Activated CD4-positive, alpha-beta T cell treated with anti-CD3 and anti-CD28 coated beads, Interleukin-2, amount 10 ng/mL, durations not matched to agents 7 days and 5 days (primary cell): Measurements from ENCODE around the gene CLEC5A. TPM values are rescaled to one million over a fixed set of nuclear protein-coding genes. Genes with fewer than 3 reads are reported as not detected.
"Not testable (repeated sequence)": the region's sequence is repeated elsewhere in the genome, so short reads cannot be mapped to it uniquely, and the experiment has no call there.

Source experiments
- CTCF ChIA-PET: fragments of 350-600 bp; sonication (Branson Sonifier 250); formaldehyde crosslinking; loops from one replicate; lab custom pipeline; 2021; ENCODE audit warnings: antibody characterized with exemption; lab: Charles Lee
- POLR2A ChIA-PET: fragments of 350-600 bp; sonication (Branson Sonifier 250); formaldehyde crosslinking; loops from one replicate; lab custom pipeline; 2021; ENCODE audit warnings: antibody characterized with exemption; lab: Charles Lee
- DNase-seq: peaks from one replicate; pipeline ENCODE4 v3.0.0-alpha.2; 2020
- H3K27ac Mint-ChIP-seq: one replicate; pipeline ENCODE4 v1.8.0; 2021; ENCODE audit warnings: mild to moderate bottlenecking, moderate library complexity, mixed read lengths
- H3K27me3 Mint-ChIP-seq: one replicate; pipeline ENCODE4 v1.8.0; 2021; ENCODE audit warnings: mixed read lengths
- H3K36me3 Mint-ChIP-seq: one replicate; pipeline ENCODE4 v1.8.0; 2021; ENCODE audit warnings: low read depth, mixed read lengths
- H3K4me1 Mint-ChIP-seq: one replicate; pipeline ENCODE4 v1.8.0; 2021; ENCODE audit warnings: mixed read lengths
- H3K4me3 Mint-ChIP-seq: one replicate; pipeline ENCODE4 v1.8.0; 2021; ENCODE audit warnings: mild to moderate bottlenecking, moderate library complexity, mixed read lengths
- H3K9me3 Mint-ChIP-seq: one replicate; pipeline ENCODE4 v1.8.0; 2021; ENCODE audit warnings: mixed read lengths
- total RNA-seq, 2 experiments: library from RNA; stranded (reverse); gene quantifications; one replicate each; pipeline ENCODE4 v1.2.3, GENCODE V29; 2021

The CLEC5A gene
- total RNA-seq, 2 experiments from 2014 or later, result not detected

DNA sequence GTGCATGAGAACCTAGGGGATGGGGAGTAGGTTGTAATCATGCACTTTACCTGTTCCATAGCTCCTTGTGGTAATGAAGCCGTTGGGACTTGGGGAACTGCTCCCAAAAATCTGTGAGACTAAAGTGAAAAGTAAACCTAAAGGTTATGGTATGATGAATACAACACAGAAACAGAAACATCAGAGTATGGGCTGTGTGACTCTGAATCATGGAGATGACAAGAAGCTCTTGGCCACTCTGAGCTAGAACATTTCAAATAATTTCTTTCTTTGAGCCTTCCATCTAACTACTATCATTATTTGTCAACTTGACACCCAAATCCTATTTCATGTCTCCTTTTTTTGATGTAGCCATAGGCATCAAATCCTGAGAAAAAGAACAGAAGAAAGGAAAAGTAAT lies 2.9 kb downstream of the CLEC5A start:
- H3K27me3 Mint-ChIP-seq, result peaks cover 4% of the 10 kb centered on the region
- DNase-seq, result no peak
- ChIA-PET CTCF (no interaction called here), POLR2A (no interaction called here)
- no peaks in the 10 kb centered on the region for H3K36me3 Mint-ChIP-seq
- H3K27ac Mint-ChIP-seq, result no peak overlapping the region
- peaks cover 14% of the 10 kb centered on the region for H3K9me3 Mint-ChIP-seq
- H3K4me3 Mint-ChIP-seq, result no peak overlapping the region
- no peaks in the 10 kb centered on the region for H3K4me1 Mint-ChIP-seq

DNA sequence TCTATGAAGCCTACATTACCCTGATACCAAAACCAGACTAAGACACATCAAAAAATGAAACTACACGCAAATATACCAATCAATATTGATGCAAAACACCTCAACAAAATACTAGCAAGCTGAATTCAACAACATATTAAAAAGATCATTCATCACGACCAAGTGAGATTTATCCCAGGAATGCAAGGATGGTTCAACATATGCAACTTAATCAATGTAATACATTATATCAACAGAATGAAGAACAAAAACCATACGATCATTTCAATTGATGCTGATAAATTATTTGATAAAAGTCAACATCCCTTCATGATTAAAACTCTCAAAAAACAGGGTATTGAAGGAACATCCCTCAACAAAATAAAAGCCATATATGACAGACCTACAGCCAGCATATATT lies 5.7 kb downstream of the CLEC5A start:
- ChIA-PET POLR2A (no interaction called here), CTCF (no interaction called here)
- DNase-seq, result no peak
- H3K9me3 Mint-ChIP-seq, result peaks cover 14% of the 10 kb centered on the region
- no peak overlapping the region for H3K4me3 Mint-ChIP-seq
- H3K36me3 Mint-ChIP-seq, result no peaks in the 10 kb centered on the region
- H3K27me3 Mint-ChIP-seq, result peaks cover 4% of the 10 kb centered on the region
- no peak overlapping the region for H3K27ac Mint-ChIP-seq
- no peaks in the 10 kb centered on the region for H3K4me1 Mint-ChIP-seq

DNA sequence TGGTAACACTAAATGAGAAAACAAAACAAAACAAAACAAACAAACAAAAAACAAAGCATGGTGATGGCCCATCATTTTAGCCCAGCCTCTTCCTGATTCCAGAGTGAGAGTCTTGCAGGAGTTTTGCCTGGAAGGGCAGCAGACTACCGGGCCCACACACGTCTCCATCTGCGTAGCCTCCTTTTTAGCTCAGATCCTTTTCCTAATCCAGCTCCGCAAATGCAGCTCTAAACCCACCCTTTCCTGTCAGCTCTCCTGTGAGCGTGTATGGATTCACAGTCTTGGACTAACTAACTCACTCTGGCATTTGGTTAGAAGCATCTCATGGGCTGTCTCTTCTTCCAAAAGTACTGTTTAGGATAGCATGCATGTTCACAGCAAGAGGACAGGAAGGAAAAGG lies 16.6 kb downstream of the CLEC5A start:
- Mint-ChIP-seq H3K27ac (no peak overlapping the region), H3K9me3 (peaks cover 3% of the 10 kb centered on the region), H3K4me1 (no peaks in the 10 kb centered on the region), H3K27me3 (no peaks in the 10 kb centered on the region), H3K4me3 (no peak overlapping the region), H3K36me3 (no peaks in the 10 kb centered on the region)
- POLR2A ChIA-PET, result interaction anchor here (0.7 kb wide), 1 partner anchor 12 kb away, joined by 3 read pairs; no protein-coding TSS in a partner anchor
- CTCF ChIA-PET, result no interaction called here
- DNase-seq, result no peak

DNA sequence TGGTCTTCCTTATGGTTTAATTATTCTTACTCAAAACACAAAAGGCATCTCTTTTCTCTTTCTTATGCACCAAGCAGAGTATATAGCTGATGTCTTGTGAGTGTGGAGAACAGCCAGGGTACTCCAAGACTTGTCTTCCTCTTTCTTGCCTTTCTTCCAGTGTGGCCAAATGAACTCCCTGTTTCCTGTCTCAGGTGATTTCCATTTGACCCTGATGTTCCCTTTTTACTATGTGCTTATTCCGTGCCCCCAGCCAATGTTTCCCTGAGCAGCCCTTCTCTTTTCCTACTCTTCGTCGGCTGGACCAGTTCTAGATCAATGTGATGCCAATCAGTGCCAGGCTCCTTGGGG lies 18.0 kb downstream of the CLEC5A start:
- H3K27me3 Mint-ChIP-seq, result no peaks in the 10 kb centered on the region
- H3K27ac Mint-ChIP-seq, result no peak overlapping the region
- H3K36me3 Mint-ChIP-seq, result no peaks in the 10 kb centered on the region
- ChIA-PET CTCF (no interaction called here), POLR2A (no interaction called here)
- H3K9me3 Mint-ChIP-seq, result peaks cover 3% of the 10 kb centered on the region
- no peak overlapping the region for H3K4me3 Mint-ChIP-seq
- no peaks in the 10 kb centered on the region for H3K4me1 Mint-ChIP-seq
- DNase-seq, result no peak

DNA sequence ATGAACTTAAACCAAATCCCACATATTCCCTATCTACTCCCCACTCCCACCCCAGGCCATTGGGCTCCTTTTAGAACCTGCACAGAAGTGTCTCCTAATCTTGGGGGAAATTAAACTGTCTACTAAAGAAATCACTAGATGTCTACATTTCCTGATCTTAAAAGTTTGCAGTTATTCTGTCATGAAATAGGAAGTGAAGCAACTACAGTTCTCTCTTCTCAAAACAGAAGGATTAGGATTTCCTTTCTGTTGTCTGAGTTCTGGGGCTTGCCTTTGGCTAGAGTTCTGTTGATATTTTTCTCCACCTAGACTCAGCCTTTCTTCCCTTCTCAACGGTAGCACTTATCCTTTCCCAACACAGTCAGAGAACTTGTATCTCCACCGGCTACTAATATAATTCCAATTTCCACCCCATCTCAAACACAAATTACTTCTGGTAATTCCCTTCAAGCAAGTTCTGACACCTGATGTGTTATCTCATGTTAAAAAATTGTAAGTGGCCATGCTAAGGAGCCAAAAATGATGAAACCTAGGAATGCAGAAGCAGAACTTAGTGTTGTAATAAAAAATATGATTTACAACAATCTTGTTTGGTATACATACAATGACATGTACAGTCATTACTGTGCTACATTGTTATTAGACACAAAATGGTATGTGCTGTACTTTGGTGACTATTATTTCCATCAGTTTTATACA lies 18.5 kb downstream of the CLEC5A start:
- Mint-ChIP-seq H3K4me1 (no peaks in the 10 kb centered on the region), H3K36me3 (no peaks in the 10 kb centered on the region), H3K9me3 (peaks cover 3% of the 10 kb centered on the region), H3K27ac (no peak overlapping the region), H3K4me3 (no peak overlapping the region), H3K27me3 (no peaks in the 10 kb centered on the region)
- ChIA-PET POLR2A (no interaction called here), CTCF (no interaction called here)
- DNase-seq, result no peak

DNA sequence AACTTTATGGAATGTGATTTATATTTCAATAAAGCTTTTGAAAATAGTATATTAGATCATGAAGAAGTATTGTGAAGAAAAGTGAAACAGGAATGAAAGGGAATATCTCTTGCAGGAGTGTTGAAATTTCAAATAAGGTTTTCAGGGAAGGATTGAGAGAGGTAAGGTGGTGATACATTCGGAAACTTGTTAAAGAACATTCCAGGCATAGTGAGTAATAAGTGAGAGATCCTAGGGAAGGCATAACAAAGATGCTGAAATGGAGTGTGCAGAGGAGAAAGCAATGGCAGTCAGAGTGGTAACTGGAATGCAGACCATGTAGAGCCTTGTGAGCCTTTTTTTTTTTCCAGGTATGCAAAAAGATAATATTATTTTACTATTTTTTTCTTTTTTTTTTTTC lies 26.5 kb downstream of the CLEC5A start:
- CTCF ChIA-PET, result no interaction called here

DNA sequence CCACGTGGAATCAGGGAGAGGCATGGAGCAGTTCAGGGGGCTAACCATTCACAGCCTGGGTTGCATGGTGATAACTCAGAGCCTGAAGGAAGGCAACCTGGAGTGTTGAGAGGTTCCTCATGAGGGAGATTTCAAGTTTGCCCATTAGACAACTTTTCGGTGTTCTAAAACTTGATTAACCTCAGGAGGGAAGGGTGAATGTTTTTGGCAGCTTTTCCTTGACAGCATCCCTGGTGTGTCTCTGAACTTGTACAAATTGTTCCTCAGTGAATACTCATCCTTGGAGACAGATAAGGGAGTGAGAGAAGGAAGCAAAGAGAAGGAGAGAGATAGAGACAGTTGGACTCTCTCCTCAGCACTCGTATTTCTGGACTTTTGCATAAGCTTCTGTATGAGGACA lies 30.7 kb downstream of the CLEC5A start, which contains the start of gene OR9A4:
TSS of gene OR9A4 (plus strand) at position 301 of the 400 bp plus-strand sequence. CDS start 2,477 bp downstream, outside the sequence.
- DNase-seq, result no peak
- CTCF ChIA-PET, result no interaction called here
- H3K36me3 Mint-ChIP-seq, result no peaks in the 10 kb centered on the region
- H3K27ac Mint-ChIP-seq, result no peak within 1 kb of the TSS
- no peaks in the 10 kb centered on the region for H3K4me1 Mint-ChIP-seq
- H3K27me3 Mint-ChIP-seq, result no peaks in the 10 kb centered on the region
- POLR2A ChIA-PET, result no interaction called here
- no peak within 1 kb of the TSS for H3K4me3 Mint-ChIP-seq
- no peaks in the 10 kb centered on the region for H3K9me3 Mint-ChIP-seq

More for the DNA sequence above, 26.5 kb downstream of the CLEC5A start:
- no peak for DNase-seq
- POLR2A ChIA-PET, result no interaction called here
- Mint-ChIP-seq H3K27ac (no peak overlapping the region), H3K4me1 (no peaks in the 10 kb centered on the region), H3K36me3 (no peaks in the 10 kb centered on the region), H3K4me3 (no peak overlapping the region), H3K9me3 (no peaks in the 10 kb centered on the region), H3K27me3 (no peaks in the 10 kb centered on the region)

DNA sequence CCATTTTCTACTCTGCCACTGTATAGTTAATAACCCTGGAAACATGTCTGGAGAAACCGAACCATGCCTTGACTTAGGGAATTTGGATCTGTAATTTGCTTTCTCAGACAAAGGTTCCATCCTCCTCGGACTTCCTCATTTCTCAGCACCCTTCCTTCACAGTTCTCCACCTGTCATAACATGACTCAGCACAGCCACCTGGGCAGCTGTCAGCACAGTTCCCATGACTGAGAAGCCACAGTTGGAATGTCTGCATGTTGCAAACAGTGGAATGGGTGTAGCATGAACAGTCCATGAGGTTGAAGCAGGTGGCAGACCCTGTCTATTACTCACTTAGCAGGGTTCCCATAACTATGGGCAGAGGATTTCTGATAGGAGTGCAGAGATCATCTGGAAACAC lies 31.2 kb downstream of the CLEC5A start:
- Mint-ChIP-seq H3K4me3 (no peak overlapping the region), H3K27me3 (no peaks in the 10 kb centered on the region), H3K9me3 (no peaks in the 10 kb centered on the region), H3K27ac (no peak overlapping the region), H3K36me3 (no peaks in the 10 kb centered on the region), H3K4me1 (no peaks in the 10 kb centered on the region)
- ChIA-PET POLR2A (no interaction called here), CTCF (no interaction called here)
- DNase-seq, result no peak

DNA sequence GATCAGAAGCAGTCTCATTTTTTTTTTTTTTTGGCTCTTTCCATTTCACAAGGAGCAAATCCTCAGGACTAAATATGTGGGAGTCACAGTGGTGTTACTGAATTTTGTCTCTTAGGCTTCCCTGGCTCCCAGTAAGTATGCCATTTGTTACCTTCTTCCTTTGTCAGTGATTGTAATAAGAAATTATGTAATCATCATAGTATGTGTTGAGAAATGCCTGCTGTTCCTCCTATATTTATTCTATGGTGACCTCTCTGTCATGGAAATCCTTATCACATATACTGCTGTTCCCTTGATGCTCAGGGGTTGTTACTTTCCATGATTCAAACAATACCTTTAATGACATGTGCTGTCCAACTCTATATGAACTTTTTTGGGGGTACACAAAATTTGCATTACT lies 35.4 kb downstream of the CLEC5A start:
- Mint-ChIP-seq H3K4me3 (no peak overlapping the region), H3K4me1 (no peaks in the 10 kb centered on the region), H3K36me3 (no peaks in the 10 kb centered on the region), H3K9me3 (no peaks in the 10 kb centered on the region), H3K27me3 (peaks cover 4% of the 10 kb centered on the region), H3K27ac (no peak overlapping the region)
- CTCF ChIA-PET, result no interaction called here
- POLR2A ChIA-PET, result no interaction called here
- no peak for DNase-seq

DNA sequence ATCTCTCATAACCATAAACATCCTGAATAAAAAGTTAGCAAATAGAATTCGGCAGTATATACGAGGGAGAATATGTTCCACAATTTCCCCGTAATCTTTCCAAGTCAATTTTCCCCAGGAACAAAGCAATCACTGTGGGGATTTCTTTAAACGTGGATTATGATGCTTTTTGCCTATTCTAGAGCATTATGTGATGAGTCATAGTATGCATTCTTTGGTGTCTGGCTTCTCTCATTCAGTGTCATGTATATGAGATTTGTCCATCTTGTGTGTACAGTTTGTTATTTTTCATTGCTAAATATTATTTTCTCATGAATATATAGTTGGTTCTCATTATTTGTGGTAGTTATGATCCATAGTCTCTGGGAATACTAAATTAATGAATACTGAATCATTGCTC lies 40.5 kb downstream of the CLEC5A start:
- ChIA-PET POLR2A (no interaction called here), CTCF (no interaction called here)
- no peaks in the 10 kb centered on the region for H3K9me3 Mint-ChIP-seq
- no peak for DNase-seq
- H3K27me3 Mint-ChIP-seq, result peaks cover 6% of the 10 kb centered on the region
- H3K27ac Mint-ChIP-seq, result no peak overlapping the region
- H3K4me3 Mint-ChIP-seq, result no peak overlapping the region
- no peaks in the 10 kb centered on the region for H3K36me3 Mint-ChIP-seq
- H3K4me1 Mint-ChIP-seq, result no peaks in the 10 kb centered on the region

DNA sequence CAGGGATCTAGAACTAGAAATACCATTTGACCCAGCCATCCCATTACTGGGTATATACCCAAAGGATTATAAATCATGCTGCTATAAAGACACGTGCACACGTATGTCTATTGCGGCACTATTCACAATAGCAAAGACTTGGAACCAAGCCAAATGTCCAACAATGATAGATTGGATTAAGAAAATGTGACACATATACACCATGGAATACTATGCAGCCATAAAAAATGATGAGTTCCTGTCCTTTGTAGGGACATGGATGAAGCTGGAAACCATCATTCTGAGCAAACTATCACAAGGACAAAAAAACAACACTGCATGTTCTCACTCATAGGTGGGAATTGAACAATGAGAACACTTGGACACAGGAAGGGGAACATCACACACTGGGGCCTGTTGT lies 47.4 kb downstream of the CLEC5A start:
- H3K4me3 Mint-ChIP-seq, CTCF ChIA-PET, DNase-seq, H3K27ac Mint-ChIP-seq, H3K4me1 Mint-ChIP-seq, POLR2A ChIA-PET, H3K36me3 Mint-ChIP-seq, H3K27me3 Mint-ChIP-seq, H3K9me3 Mint-ChIP-seq: not testable (repeated sequence)

DNA sequence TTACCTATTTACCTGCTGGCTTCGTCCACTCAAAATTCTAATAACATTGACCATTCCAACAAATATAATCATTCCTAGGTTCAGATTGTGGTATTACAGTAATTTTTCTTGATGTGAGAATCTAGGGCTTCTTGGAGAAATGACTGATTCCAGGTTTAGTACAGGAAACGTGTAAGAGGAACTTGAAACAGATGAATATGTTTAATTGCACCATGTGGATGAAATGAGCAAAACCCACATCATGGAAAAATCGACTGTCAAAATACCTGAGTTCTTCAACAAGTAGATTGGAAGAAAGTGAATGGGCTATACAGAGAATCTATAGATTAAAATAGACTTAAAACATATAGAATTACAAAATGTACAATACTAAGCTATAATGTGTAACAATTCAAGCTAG lies 55.4 kb downstream of the CLEC5A start:
- H3K4me1 Mint-ChIP-seq, result no peaks in the 10 kb centered on the region
- no peak for DNase-seq
- H3K4me3 Mint-ChIP-seq, result no peak overlapping the region
- no peak overlapping the region for H3K27ac Mint-ChIP-seq
- CTCF ChIA-PET, result no interaction called here
- no peaks in the 10 kb centered on the region for H3K36me3 Mint-ChIP-seq
- H3K9me3 Mint-ChIP-seq, result no peaks in the 10 kb centered on the region
- POLR2A ChIA-PET, result no interaction called here
- no peaks in the 10 kb centered on the region for H3K27me3 Mint-ChIP-seq

DNA sequence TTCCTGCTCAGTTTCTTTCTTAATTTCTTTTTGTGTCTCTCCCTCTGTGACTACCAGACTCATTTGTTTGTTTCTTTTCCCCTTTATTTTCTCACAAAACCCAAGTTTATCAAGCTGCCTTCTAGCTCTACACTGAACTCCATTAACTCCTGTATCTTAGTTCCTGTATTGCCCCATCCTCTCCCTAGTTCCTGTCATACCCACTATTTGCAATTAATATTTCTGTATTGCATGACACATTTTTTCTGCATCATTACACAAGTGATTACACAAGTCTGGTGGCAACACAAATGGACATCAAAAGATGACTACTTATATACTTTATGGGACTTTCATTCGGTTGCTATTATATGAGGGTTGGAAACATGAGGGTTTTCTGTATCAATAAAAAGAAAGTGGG lies 57.5 kb downstream of the CLEC5A start:
- H3K27me3 Mint-ChIP-seq, result no peaks in the 10 kb centered on the region
- H3K9me3 Mint-ChIP-seq, result peaks cover 3% of the 10 kb centered on the region
- ChIA-PET CTCF (no interaction called here), POLR2A (no interaction called here)
- no peak overlapping the region for H3K27ac Mint-ChIP-seq
- H3K36me3 Mint-ChIP-seq, result no peaks in the 10 kb centered on the region
- no peaks in the 10 kb centered on the region for H3K4me1 Mint-ChIP-seq
- DNase-seq, result no peak
- H3K4me3 Mint-ChIP-seq, result no peak overlapping the region

DNA sequence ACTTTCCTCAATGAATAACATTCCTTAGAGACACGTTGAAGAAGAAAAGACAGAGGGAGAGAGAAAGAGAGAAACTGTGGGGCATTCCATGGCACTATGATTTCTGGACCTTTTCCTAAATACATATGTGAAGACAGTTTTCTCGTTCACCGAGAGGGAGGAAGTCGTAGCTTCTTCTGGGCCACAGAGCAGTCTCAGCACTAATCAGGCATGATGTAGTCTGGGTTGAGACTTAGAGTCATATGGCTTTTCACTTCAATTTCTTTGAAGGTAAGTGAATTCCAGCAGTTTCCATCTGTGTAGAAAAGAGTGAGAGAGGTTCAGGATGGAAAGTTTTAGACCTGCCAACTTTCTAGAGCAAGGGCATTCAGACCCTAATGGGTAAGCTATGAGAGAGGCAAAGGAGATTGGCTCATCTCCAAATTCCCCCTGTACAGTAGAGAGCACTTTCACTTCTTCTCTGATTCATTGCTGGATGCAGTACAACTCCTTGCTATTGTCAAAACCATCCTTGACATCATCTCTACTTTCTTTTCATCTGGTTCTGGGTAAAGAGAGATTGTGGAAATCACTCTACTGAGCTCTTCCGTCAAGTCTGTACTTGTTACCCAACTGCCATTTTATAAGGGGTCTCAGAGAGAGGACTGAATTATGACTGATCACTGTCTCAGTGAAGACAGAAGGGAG lies 62.1 kb downstream of the CLEC5A start:
- ChIA-PET CTCF (no interaction called here), POLR2A (no interaction called here)
- no peaks in the 10 kb centered on the region for H3K27me3 Mint-ChIP-seq

More for the DNA sequence above, 62.1 kb downstream of the CLEC5A start:
- Mint-ChIP-seq H3K4me3 (no peak overlapping the region), H3K4me1 (no peaks in the 10 kb centered on the region), H3K36me3 (no peaks in the 10 kb centered on the region), H3K27ac (no peak overlapping the region), H3K9me3 (peaks cover 3% of the 10 kb centered on the region)
- DNase-seq, result no peak
